MM.1S (cell line): Measurements from ENCODE around the gene TMEM161B.

Experiments used
- CTCF ChIP-seq: fragments of 300-600 bp; sonication (generic); IDR thresholded peaks from 2 replicates; pipeline ENCODE4 v1.5.1; 2016; ENCODE audit warnings: antibody characterized with exemption, low read length, mixed read lengths
- EZH2 ChIP-seq: fragments of 300-600 bp; sonication (generic); optimal IDR thresholded peaks from 2 replicates; pipeline ENCODE3; 2017; ENCODE audit warnings: low read depth, mild to moderate bottlenecking, antibody characterized with exemption, low read length, mixed read lengths
- EZH2phosphoT487 ChIP-seq: fragments of 300-600 bp; sonication (generic); IDR thresholded peaks from 2 replicates; pipeline ENCODE4 v1.6.1; 2018; ENCODE audit warnings: antibody characterized with exemption, low read length

- no peak for TF ChIP-seq EZH2
- no peak for TF ChIP-seq CTCF
- TF ChIP-seq EZH2phosphoT487: no peak
These were observed 35.7 kb upstream of the TMEM161B start for GRCh38 chr5:88304356-88304755.
